DMS79 (cell line): ENCODE measurements around the gene MFF.

Experiments
- DNase-seq: peaks from one replicate; lab custom pipeline; 2025; lab: John Stamatoyannopoulos, UW

MFF gene

GRCh38 chr2:227324995-227325838 lies at the start of gene MFF:
Gene MFF (plus strand): TSS chr2:227325251. CDS start chr2:227330666, 5,415 bp downstream.
- DNase-seq: peak; percentile 84

- DNase-seq: no peak
Measured at GRCh38 chr2:227280895-227281294, 44.2 kb upstream of the MFF start.

- no peak for DNase-seq
Measured at GRCh38 chr2:227285741-227286236, 39.3 kb upstream of the MFF start.

- no peak for DNase-seq
Measured at GRCh38 chr2:227287771-227288170, 37.3 kb upstream of the MFF start.

- no peak for DNase-seq
Measured at GRCh38 chr2:227292314-227292713, 32.7 kb upstream of the MFF start.

GRCh38 chr2:227293531-227293930 lies 31.5 kb upstream of the MFF start:
- DNase-seq: no peak

GRCh38 chr2:227295806-227296205 lies 29.2 kb upstream of the MFF start:
- DNase-seq: no peak

- DNase-seq: no peak
Measured at GRCh38 chr2:227296671-227297405, 28.2 kb upstream of the MFF start.

- no peak for DNase-seq
Measured at GRCh38 chr2:227301523-227301922, 23.5 kb upstream of the MFF start.

- DNase-seq: no peak
Measured at GRCh38 chr2:227308784-227309183, 16.3 kb upstream of the MFF start.

GRCh38 chr2:227310756-227311110 lies 14.3 kb upstream of the MFF start:
- DNase-seq: no peak

GRCh38 chr2:227311861-227312506 lies 13.1 kb upstream of the MFF start:
- DNase-seq: no peak

- no peak for DNase-seq
Measured at GRCh38 chr2:227312579-227312978, 12.5 kb upstream of the MFF start.

- no peak for DNase-seq
Measured at GRCh38 chr2:227313310-227313709, 11.7 kb upstream of the MFF start.

GRCh38 chr2:227317834-227318233 lies 7.2 kb upstream of the MFF start:
- DNase-seq: no peak

GRCh38 chr2:227320305-227321094 lies 4.6 kb upstream of the MFF start:
- no peak for DNase-seq

- DNase-seq: no peak
Measured at GRCh38 chr2:227322530-227323205, 2.4 kb upstream of the MFF start.

- DNase-seq: no peak
Measured at GRCh38 chr2:227323818-227324217, 1.2 kb upstream of the MFF start.

GRCh38 chr2:227324642-227324994 lies 433 bp upstream of the MFF start:
- no peak for DNase-seq

- peak; percentile 29 for DNase-seq
Measured at GRCh38 chr2:227325839-227326195, 766 bp downstream of the MFF start.

- no peak for DNase-seq
Measured at GRCh38 chr2:227326783-227327182, 1.7 kb downstream of the MFF start.

GRCh38 chr2:227335713-227336112 lies 10.7 kb downstream of the MFF start:
- no peak for DNase-seq
